AG09309 (cell line): Measurements from ENCODE around the gene UBR1.

Experiments
- DNase-seq: peaks from one replicate; pipeline ENCODE4 v3.0.0-alpha.2; 2010; ENCODE audit warnings: low read depth
- H3K4me3 ChIP-seq: 2 replicates; pipeline ENCODE4 v1.5.1; 2011; ENCODE audit warnings: mild to moderate bottlenecking, low read depth, low read length, moderate library complexity; ENCODE audit not compliant: control insufficient read depth
- TF ChIP-seq, protein P1 (sequence below): IDR thresholded peaks from 2 replicates; pipeline ENCODE4 v1.5.1; 2011; ENCODE audit warnings: mild to moderate bottlenecking, low read depth, low read length, inconsistent platforms; ENCODE audit not compliant: insufficient read depth, control insufficient read depth; ENCODE audit errors: missing control alignments

Gene UBR1

DNA sequence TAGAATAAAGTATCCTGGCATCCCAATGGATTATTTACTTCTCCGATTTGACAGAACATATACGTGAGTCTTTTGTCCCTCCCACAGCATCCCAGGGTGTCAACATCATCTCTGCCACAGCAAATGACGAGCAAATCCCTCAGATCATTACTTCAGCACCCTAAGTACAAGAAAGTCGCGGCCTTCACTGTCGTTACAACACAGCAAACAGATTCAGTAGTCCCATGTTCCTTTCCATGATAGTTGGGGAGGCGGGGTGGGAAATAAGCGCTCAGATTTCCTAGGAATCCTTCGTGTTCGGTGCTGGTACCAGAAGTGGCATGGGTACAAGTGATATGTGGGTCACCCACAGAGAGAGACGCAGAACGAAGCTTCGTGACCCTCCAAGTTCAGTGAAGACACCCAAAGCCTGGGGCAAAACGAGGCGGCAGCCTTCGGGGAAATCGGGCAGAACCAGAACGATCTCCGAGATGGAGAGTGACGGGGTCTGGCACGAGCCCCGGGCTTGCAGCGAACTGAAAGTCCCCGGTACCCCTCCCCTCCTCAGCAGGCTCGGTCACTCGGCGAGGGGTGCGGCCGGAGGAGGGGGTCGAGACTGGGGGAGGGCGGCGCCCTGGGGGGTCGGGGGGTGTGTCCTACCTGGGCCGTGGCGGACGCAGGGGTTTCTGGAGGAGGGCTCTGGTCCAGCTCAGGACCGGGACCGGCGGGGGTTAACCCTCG is 185.9 kb downstream of the UBR1 start:
- H3K4me3 ChIP-seq, result peak overlapping the region; percentile 86
- TF ChIP-seq, protein P1, sequence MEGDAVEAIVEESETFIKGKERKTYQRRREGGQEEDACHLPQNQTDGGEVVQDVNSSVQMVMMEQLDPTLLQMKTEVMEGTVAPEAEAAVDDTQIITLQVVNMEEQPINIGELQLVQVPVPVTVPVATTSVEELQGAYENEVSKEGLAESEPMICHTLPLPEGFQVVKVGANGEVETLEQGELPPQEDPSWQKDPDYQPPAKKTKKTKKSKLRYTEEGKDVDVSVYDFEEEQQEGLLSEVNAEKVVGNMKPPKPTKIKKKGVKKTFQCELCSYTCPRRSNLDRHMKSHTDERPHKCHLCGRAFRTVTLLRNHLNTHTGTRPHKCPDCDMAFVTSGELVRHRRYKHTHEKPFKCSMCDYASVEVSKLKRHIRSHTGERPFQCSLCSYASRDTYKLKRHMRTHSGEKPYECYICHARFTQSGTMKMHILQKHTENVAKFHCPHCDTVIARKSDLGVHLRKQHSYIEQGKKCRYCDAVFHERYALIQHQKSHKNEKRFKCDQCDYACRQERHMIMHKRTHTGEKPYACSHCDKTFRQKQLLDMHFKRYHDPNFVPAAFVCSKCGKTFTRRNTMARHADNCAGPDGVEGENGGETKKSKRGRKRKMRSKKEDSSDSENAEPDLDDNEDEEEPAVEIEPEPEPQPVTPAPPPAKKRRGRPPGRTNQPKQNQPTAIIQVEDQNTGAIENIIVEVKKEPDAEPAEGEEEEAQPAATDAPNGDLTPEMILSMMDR, result no peak
- DNase-seq, result no peak

DNA sequence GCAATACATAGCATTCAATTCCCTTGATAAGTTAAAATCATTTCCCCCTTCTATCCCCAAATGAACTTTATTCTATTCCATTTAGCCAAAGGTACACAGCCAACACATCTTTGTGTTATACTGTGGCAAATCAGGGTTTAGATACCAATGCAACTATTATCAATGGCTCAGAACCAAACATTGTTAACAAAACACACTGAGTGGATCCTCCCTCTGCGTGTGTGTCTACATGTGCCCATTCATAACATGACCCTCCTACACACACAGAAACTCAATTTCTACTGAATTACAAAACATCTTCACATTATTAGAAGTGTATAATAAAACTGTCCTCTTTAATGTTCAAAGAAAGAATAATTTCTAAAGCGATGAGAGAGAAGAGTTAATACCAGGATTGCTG is 186.5 kb downstream of the UBR1 start:
- DNase-seq, result no peak

GRCh38 chr15:42918047-42918446 is 187.8 kb downstream of the UBR1 start:
- no peak overlapping the region for H3K4me3 ChIP-seq
- DNase-seq, result no peak
- TF ChIP-seq, protein P1, result no peak

More for the DNA sequence above, 186.5 kb downstream of the UBR1 start:
- peak overlapping the region; percentile 86 for H3K4me3 ChIP-seq
- TF ChIP-seq, protein P1, result no peak

- no peak overlapping the region for H3K4me3 ChIP-seq
- TF ChIP-seq, protein P1, result no peak
- no peak for DNase-seq
These were observed 190.1 kb downstream of the UBR1 start for GRCh38 chr15:42915654-42916315.

DNA sequence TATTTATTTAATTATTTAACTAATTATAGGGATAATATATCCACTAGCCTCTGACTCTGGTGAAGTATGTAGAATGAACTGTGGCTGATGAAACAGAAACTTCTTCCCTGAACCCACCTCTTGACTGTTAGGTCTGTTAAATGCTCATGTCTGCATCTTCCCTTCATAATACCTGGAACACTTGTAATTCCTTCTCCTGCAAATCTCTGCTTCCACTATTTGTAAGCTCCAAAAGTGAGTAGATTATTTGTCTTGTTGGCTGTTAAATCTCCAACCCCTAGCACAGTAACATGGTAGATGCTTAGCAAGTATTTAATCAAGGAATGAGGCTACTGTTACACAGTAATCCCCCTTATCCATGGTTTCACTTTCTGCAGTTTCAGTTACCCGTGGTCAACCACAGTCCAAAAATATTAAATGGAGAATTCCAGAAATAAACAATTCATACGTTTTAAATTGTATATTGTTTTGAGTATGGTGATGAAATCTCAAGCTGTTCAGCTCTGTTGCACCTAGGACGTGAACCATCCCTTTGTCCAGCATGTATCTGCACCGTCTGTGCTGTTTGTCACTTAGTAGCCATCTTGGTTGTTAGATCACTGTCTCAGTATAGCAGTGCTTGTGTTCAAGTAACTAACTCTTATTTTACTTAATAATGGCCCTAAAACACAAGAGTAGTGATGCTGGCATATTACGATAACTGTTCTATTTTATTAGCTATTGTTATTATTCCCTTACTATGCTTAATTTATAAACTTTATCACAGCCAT is 190.9 kb downstream of the UBR1 start:
- DNase-seq, result no peak

DNA sequence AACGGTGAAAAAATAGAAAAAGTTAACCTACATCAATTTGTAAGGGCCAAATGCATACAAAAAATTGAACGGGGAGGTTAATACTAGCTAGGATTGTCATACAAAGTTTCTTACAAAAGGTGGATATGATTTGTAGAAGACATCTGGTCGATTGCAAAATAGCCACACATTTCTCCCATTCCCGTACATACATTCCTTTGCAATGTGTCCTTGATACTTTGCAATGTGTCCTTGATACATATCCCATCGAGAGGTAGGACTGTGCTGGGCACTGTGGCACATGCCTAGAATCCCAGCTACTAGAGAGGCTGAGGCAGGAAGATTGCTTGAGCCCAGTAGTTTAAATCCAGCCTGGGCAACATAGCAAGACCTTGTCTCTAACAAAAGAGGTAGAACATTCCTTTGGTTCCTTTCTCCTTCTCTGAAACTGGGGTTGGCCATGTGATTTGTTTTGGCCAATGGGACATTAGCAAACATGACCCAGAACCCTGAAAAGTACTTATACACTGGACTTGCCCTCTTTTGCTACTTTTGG is 194.7 kb downstream of the UBR1 start:
- DNase-seq, result no peak
- H3K4me3 ChIP-seq, result no peak overlapping the region
- TF ChIP-seq, protein P1, result no peak

More for the DNA sequence above, 190.9 kb downstream of the UBR1 start:
- TF ChIP-seq, protein P1, result no peak
- H3K4me3 ChIP-seq, result no peak overlapping the region
